GM06990 (cell line): ENCODE data around the gene NLN.

Experiments
- DNase-seq: peaks from one replicate; pipeline ENCODE4 v3.0.0-alpha.2; 2011; ENCODE audit not compliant: insufficient read length; ENCODE audit errors: extremely low read depth
- H3K27me3 ChIP-seq: replicated peaks from 2 replicates; pipeline ENCODE4 v1.6.0; 2011; ENCODE audit warnings: low read length; ENCODE audit not compliant: control insufficient read depth, insufficient read depth
- H3K36me3 ChIP-seq: 2 replicates; pipeline ENCODE4 v1.5.1; 2011; ENCODE audit warnings: low read length; ENCODE audit not compliant: control insufficient read depth, insufficient read depth
- H3K4me3 ChIP-seq: replicated peaks from 2 replicates; pipeline ENCODE4 v1.5.1; 2011; ENCODE audit warnings: low read depth, mild to moderate bottlenecking, control low read depth, low read length
- TF ChIP-seq, protein P1 (sequence below): IDR thresholded peaks from 2 replicates; pipeline ENCODE4 v1.5.1; 2011; ENCODE audit warnings: low read length, control low read depth, mild to moderate bottlenecking, inconsistent platforms; ENCODE audit not compliant: insufficient read depth, poor library complexity, severe bottlenecking

The NLN gene

DNA sequence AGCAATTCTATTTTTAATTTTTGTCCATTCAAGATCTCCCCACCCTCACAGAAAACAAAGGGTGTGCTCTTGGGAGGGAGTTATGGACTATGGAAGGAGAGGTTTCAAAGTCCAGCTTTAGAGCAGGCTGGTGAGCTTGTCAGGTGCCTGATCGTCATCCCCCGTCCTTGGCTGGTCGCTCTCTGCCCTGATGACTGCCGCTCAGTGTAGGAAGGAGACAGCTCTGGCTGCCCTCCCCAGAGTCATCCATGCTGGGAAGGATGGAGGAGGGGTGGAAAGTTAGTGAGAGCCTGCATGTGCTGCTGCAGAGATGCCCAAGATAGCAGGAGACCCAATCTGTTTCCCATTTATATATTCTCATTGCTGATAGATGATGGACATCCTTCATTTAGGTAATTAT lies 96.6 kb downstream of the NLN start:
- H3K4me3 ChIP-seq = no peak overlapping the region
- no peaks in the 10 kb centered on the region for H3K36me3 ChIP-seq
- H3K27me3 ChIP-seq = no peaks in the 10 kb centered on the region
- no peak for DNase-seq
- TF ChIP-seq, protein P1, sequence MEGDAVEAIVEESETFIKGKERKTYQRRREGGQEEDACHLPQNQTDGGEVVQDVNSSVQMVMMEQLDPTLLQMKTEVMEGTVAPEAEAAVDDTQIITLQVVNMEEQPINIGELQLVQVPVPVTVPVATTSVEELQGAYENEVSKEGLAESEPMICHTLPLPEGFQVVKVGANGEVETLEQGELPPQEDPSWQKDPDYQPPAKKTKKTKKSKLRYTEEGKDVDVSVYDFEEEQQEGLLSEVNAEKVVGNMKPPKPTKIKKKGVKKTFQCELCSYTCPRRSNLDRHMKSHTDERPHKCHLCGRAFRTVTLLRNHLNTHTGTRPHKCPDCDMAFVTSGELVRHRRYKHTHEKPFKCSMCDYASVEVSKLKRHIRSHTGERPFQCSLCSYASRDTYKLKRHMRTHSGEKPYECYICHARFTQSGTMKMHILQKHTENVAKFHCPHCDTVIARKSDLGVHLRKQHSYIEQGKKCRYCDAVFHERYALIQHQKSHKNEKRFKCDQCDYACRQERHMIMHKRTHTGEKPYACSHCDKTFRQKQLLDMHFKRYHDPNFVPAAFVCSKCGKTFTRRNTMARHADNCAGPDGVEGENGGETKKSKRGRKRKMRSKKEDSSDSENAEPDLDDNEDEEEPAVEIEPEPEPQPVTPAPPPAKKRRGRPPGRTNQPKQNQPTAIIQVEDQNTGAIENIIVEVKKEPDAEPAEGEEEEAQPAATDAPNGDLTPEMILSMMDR = no peak

DNA sequence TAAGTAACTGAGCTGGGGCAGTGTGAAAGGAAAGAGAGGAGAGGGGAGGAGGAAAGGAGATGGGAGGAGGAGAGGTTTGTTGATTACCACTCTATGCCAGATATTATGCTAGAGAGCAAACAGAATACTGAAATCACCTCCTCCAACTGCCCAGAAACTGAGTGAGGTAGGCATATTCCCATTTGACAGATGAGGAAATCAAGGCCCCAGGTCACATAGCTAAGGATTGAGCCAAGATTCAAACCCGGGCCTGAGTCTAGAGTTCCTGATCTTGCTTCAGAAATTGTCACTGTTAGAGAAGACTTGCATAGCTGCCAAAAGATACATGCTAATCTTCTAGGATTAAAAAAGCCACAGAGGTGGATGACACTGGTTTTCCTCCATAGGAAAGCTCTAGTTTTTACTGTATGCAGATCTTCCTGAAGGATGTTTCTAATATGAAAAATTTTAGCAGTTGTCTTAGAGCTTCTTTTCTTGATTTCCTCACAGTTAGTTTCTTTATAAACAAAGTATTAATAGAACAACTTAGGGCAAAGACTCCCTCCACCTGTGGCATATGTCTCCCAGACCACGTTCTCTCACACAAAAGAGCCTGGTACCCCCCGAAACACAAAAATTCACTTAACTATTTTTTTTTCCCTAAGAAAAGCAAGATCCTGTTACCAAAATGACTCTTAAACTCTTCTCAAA lies 97.4 kb downstream of the NLN start:
- H3K36me3 ChIP-seq = no peaks in the 10 kb centered on the region
- H3K27me3 ChIP-seq = no peaks in the 10 kb centered on the region
- TF ChIP-seq, protein P1 = no peak
- no peak overlapping the region for H3K4me3 ChIP-seq
- no peak for DNase-seq

DNA sequence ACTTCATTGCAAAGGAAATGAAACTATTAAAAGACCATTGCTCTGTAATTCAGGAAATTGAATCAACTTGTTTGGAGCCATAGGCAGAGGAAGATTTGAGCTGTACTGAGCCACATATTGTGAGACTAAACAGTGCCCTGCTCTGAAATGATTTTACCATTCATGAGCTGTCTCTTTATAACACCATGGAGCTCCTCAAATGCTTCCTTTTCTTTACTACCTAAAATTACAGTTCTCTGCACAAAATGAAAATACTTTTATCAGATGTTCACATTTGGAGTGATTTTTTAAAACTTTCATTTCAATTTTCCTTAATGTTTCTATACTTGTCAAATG lies 97.9 kb downstream of the NLN start:
- DNase-seq = no peak
- TF ChIP-seq, protein P1 = no peak
- H3K36me3 ChIP-seq = no peaks in the 10 kb centered on the region
- no peak overlapping the region for H3K4me3 ChIP-seq
- H3K27me3 ChIP-seq = no peaks in the 10 kb centered on the region

DNA sequence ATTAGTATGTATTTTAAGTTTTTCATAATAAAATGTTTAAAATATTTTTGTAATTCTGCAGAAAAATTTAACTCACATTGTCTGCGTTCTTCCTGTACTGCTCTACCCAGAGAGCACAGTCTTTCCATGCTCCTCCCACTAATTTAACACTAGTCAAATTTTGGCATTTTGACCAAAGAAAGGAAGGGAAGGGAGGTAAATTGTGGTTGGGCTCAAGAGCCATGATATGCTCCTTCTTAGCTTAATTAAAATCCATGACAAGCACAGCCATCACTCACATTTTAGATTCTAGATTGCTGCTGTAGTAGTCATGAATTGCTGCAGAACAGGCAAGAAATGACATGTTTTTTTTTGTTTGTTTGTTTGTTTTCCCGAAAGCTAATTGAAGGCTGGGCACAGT lies 98.4 kb downstream of the NLN start:
- Histone ChIP-seq H3K36me3 (no peaks in the 10 kb centered on the region), H3K27me3 (no peaks in the 10 kb centered on the region), H3K4me3 (no peak overlapping the region)
- TF ChIP-seq, protein P1 = no peak
- DNase-seq = no peak

DNA sequence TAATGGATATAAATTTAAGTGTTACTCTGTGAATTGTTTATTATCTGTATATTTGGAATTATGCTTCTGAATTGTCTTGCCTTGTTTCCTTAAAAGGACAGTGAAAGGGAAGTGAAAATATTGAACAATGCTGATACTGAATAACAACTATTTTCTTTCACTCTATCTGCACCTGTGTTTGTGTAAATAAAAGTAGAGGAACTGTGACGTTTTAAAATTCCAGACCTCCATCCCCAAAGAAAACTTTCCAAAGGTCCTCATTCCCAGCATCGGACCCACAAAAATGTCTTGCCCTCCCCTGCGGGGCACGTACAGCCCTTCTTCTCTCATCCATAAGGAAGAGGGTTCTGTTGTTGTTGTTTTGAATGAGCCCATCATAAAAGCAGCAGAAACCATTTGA lies 100.0 kb downstream of the NLN start:
- Histone ChIP-seq H3K4me3 (no peak overlapping the region), H3K36me3 (no peaks in the 10 kb centered on the region), H3K27me3 (no peaks in the 10 kb centered on the region)
- TF ChIP-seq, protein P1 = no peak
- DNase-seq = no peak

DNA sequence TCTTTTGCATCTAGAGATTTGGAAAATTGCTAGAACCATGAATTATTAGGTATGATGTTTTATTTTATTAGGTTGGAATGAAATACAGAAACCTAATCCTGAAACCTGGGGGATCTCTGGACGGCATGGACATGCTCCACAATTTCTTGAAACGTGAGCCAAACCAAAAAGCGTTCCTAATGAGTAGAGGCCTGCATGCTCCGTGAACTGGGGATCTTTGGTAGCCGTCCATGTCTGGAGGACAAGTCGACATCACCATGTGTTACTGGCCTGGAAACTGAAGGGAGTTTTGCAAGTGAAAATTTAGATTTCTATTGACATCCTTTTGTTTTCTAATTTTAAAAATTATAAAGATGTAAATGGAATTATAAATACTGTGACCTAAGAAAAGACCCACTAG lies 100.7 kb downstream of the NLN start:
- no peak overlapping the region for H3K4me3 ChIP-seq
- no peaks in the 10 kb centered on the region for H3K27me3 ChIP-seq
- DNase-seq = no peak
- no peaks in the 10 kb centered on the region for H3K36me3 ChIP-seq
- TF ChIP-seq, protein P1 = no peak
